IMR-90 (cell line): ENCODE data around the gene GNL2. TPM values are rescaled to one million over a fixed set of nuclear protein-coding genes. Genes with fewer than 3 reads are reported as not detected.

Source experiments
- ATAC-seq: fragments of 200-7000 bp; cut with Tn5 transposase; 2 replicates; pipeline ENCODE4 v1.9.1; 2020; ENCODE audit warnings: low read depth, mild to moderate bottlenecking, moderate library complexity
- BruUV-seq: library from RNA; stranded (reverse); fragments of 400-500 nt; replicated peaks from 2 replicates; lab custom pipeline; 2021; lab: Mats Ljungman, UMichigan
- CTCF ChIA-PET: fragments of 300-600 bp; formaldehyde crosslinking; extraction: SDS; loops from one replicate; lab custom pipeline; 2021; ENCODE audit warnings: antibody characterized with exemption; lab: Yijun Ruan, JAX
- POLR2A ChIA-PET: fragments of 300-600 bp; sonication (Branson Sonifier 250); formaldehyde crosslinking; loops from one replicate; lab custom pipeline; 2022; ENCODE audit warnings: antibody characterized with exemption; ENCODE audit not compliant: unreplicated experiment; lab: Charles Lee
- DNase-seq: peaks from one replicate; pipeline ENCODE4 v3.0.0; 2013
- H2AFZ ChIP-seq: replicated peaks from 2 replicates; pipeline ENCODE3; 2013; ENCODE audit warnings: low read length, mild to moderate bottlenecking; ENCODE audit not compliant: poor library complexity
- H2AK5ac ChIP-seq: 2 replicates; pipeline ENCODE4 v1.6.1; 2013; ENCODE audit warnings: low read depth, low read length, inconsistent platforms
- H2AK9ac ChIP-seq: replicated peaks from 2 replicates; pipeline ENCODE3; 2013; ENCODE audit warnings: mild to moderate bottlenecking, low read depth, low read length, moderate library complexity; ENCODE audit not compliant: poor library complexity
- H2BK120ac ChIP-seq: 2 replicates; pipeline ENCODE4 v1.6.1; 2013; ENCODE audit warnings: low read depth, low read length, inconsistent platforms
- H2BK15ac ChIP-seq: 3 replicates; pipeline ENCODE4 v1.6.1; 2013; ENCODE audit warnings: low read depth, low read length, inconsistent platforms
- H2BK20ac ChIP-seq: 2 replicates; pipeline ENCODE4 v1.6.1; 2013; ENCODE audit warnings: low read depth, mild to moderate bottlenecking, inconsistent platforms, low read length, moderate library complexity
- H2BK5ac ChIP-seq: 2 replicates; pipeline ENCODE4 v1.6.1; 2013; ENCODE audit warnings: mild to moderate bottlenecking, low read depth, low read length, inconsistent platforms; ENCODE audit not compliant: poor library complexity, severe bottlenecking
- H3K14ac ChIP-seq: replicated peaks from 2 replicates; pipeline ENCODE4 v1.6.1; 2013; ENCODE audit warnings: low read depth, low read length, inconsistent platforms
- H3K18ac ChIP-seq: 2 replicates; pipeline ENCODE4 v1.6.1; 2013; ENCODE audit warnings: low read depth, low read length, control low read depth
- H3K23ac ChIP-seq: 2 replicates; pipeline ENCODE4 v1.6.1; 2013; ENCODE audit warnings: low read depth, low read length, inconsistent platforms
- H3K27ac ChIP-seq: 2 replicates; pipeline ENCODE4 v1.5.1; 2013; ENCODE audit warnings: mild to moderate bottlenecking, control low read depth, low read length; ENCODE audit not compliant: insufficient read depth
- H3K27me3 ChIP-seq: 2 replicates; pipeline ENCODE4 v1.6.1; 2013; ENCODE audit warnings: low read length; ENCODE audit not compliant: control insufficient read depth, insufficient read depth
- H3K36me3 ChIP-seq: 2 replicates; pipeline ENCODE4 v1.6.1; 2013; ENCODE audit warnings: low read length, mixed read lengths; ENCODE audit not compliant: control insufficient read depth, insufficient read depth
- H3K4ac ChIP-seq: 2 replicates; pipeline ENCODE4 v1.6.1; 2013; ENCODE audit warnings: low read depth, low read length, inconsistent platforms
- H3K4me1 ChIP-seq: 2 replicates; pipeline ENCODE4 v1.6.1; 2013; ENCODE audit warnings: low read length, mixed read lengths; ENCODE audit not compliant: control insufficient read depth, insufficient read depth
- H3K4me2 ChIP-seq: 2 replicates; pipeline ENCODE4 v1.6.1; 2013; ENCODE audit warnings: low read depth, mild to moderate bottlenecking, control low read depth, low read length, moderate library complexity
- H3K4me3 ChIP-seq: 2 replicates; pipeline ENCODE4 v1.5.1; 2013; ENCODE audit warnings: low read depth, mild to moderate bottlenecking, control low read depth, low read length, moderate library complexity; ENCODE audit not compliant: insufficient read depth
- H3K56ac ChIP-seq: 2 replicates; pipeline ENCODE4 v1.6.1; 2013; ENCODE audit warnings: low read length, inconsistent platforms; ENCODE audit not compliant: insufficient read depth; ENCODE audit errors: extremely low read depth
- H3K79me1 ChIP-seq, 2 experiments: 2 replicates each; pipeline ENCODE4 v1.6.1; 2013; ENCODE audit warnings: low read length in 2 of 2, inconsistent platforms in 1 of 2, low read depth in 1 of 2
- H3K9ac ChIP-seq: 2 replicates; pipeline ENCODE4 v1.6.1; 2013; ENCODE audit warnings: low read depth, low read length, control low read depth
- H3K9me1 ChIP-seq: 2 replicates; pipeline ENCODE4 v1.6.1; 2013; ENCODE audit warnings: low read length, inconsistent platforms; ENCODE audit not compliant: insufficient read depth
- H3K9me3 ChIP-seq: 2 replicates; pipeline ENCODE4 v1.6.1; 2013; ENCODE audit warnings: low read length; ENCODE audit not compliant: control insufficient read depth, insufficient read depth
- H4K20me1 ChIP-seq: 2 replicates; pipeline ENCODE4 v1.6.1; 2013; ENCODE audit warnings: low read length, inconsistent platforms; ENCODE audit not compliant: insufficient read depth
- H4K5ac ChIP-seq: 2 replicates; pipeline ENCODE4 v1.6.1; 2013; ENCODE audit warnings: mild to moderate bottlenecking, low read depth, low read length, control low read depth
- H4K8ac ChIP-seq, 2 experiments: 2 replicates each; pipeline ENCODE4 v1.6.1; 2013; ENCODE audit warnings: low read depth in 2 of 2, low read length in 2 of 2, control low read depth in 1 of 2, inconsistent platforms in 1 of 2
- H4K91ac ChIP-seq: 2 replicates; pipeline ENCODE4 v1.6.1; 2013; ENCODE audit warnings: low read depth, low read length, inconsistent platforms; ENCODE audit not compliant: insufficient read depth
- CHD1 ChIP-seq: IDR thresholded peaks from 2 replicates; pipeline ENCODE4 v1.6.1; 2012; ENCODE audit warnings: low read depth, low read length, improper control_type of control experiment
- MAFK ChIP-seq: IDR thresholded peaks from 2 replicates; pipeline ENCODE4 v1.6.1; 2012; ENCODE audit warnings: low read depth, low read length, improper control_type of control experiment
- RFX5 ChIP-seq: IDR thresholded peaks from 2 replicates; pipeline ENCODE4 v1.8.0; 2012; ENCODE audit warnings: low read depth, mild to moderate bottlenecking, low read length, moderate library complexity
- WGBS, 2 experiments: methylation state at CpG; one replicate each; pipeline versions ENCODE4 v1.1.5 to v1.1.7; 2013; ENCODE audit warnings: missing lambda C conversion rate in 2 of 2; ENCODE audit not compliant: insufficient read length in 1 of 2; ENCODE audit errors: extremely low coverage in 2 of 2; 5-methylcytosine and 5-hydroxymethylcytosine counted together
- dilution Hi-C: fragments of 300-500 bp; cut with HindIII; formaldehyde crosslinking; loops from one replicate; pipeline ENCODE4 v1.14.3; 2018; ENCODE audit warnings: low sequenced_read_pairs; ENCODE audit not compliant: unreplicated experiment
- in situ Hi-C: fragments of 300-500 bp; cut with MboI; formaldehyde crosslinking; loops from 3 replicates; pipeline ENCODE4 v1.14.3; 2019; ENCODE audit warnings: low sequenced_read_pairs, inconsistent platforms, mixed read lengths
- intact Hi-C: fragments of 100-400 bp; cut with micrococcal nuclease; formaldehyde crosslinking; loops from 2 replicates; pipeline ENCODE4 v1.10.0; 2022
- polyA plus RNA-seq, 3 experiments: library from polyadenylated mRNA; depleted of rRNA; stranded (reverse); fragments of >200 nt; gene quantifications; 2 replicates each; pipeline ENCODE4 v1.2.3, GENCODE V29; 2012; ENCODE audit warnings: low replicate concordance in 1 of 3
- total RNA-seq: library from RNA; depleted of rRNA; stranded (reverse); fragments of >200 nt; gene quantifications from 2 replicates; pipeline ENCODE4 v1.2.3, GENCODE V29; 2012

The GNL2 gene
- total and polyA plus RNA-seq, 2 of the 4 experiments (the other 2 are of a cell fraction) = 42.9 to 77.4 TPM

DNA sequence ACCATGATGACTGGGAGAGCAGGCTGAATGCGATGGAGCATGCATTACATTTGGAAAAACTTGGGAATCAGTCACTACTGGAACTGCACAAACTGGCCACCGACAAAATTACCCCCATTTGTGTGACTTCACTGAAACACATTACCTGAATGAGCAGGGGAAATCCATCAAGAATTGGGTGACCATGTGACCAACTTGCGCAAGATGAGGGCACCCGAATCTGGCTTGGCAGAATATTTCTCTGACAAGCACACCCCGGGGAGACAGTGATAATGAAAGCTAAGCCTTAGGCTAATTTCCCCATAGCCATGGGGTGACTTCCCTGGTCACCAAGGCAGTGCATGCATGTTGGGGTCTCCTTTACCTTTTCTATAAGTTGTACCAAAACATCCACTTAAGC is 50.7 kb downstream of the GNL2 start:
- Histone ChIP-seq H2BK15ac (no peak overlapping the region), H3K23ac (no peak overlapping the region), H3K9me3 (no peaks in the 10 kb centered on the region), H4K20me1 (no peaks in the 10 kb centered on the region; the same call in 1 of the 2 replicates), H2BK120ac (no peak overlapping the region), H2BK20ac (no peak overlapping the region), H4K91ac (no peak overlapping the region), H3K9me1 (no peaks in the 10 kb centered on the region), H3K9ac (no peak overlapping the region), H2BK5ac (no peak overlapping the region), H4K5ac (no peak overlapping the region), H3K14ac (no peak overlapping the region), H3K4me3 (no peak overlapping the region), H3K36me3 (peaks cover 35% of the 10 kb centered on the region), H2AK5ac (no peak overlapping the region), H4K8ac (no peak overlapping the region), H3K27me3 (no peaks in the 10 kb centered on the region), H3K27ac (no peak overlapping the region), H2AFZ (no peak overlapping the region), H3K18ac (no peak overlapping the region), H3K4me2 (no peak overlapping the region), H2AK9ac (no peak overlapping the region), H3K56ac (no peak overlapping the region), H3K4me1 (no peaks in the 10 kb centered on the region), H3K79me1 (peaks cover 13 to 23% of the 10 kb centered on the region in 2 experiments), H3K4ac (no peak overlapping the region)
- DNase-seq (no peak), ATAC-seq (no peak)
- intact Hi-C loops = no loop called here
- in situ Hi-C loops = no loop called here
- ChIA-PET CTCF (no interaction called here), POLR2A (no interaction called here)
- dilution Hi-C loops = no loop called here
- BruUV-seq = no TSS peak
- TF ChIP-seq MAFK (no peak), CHD1 (no peak), RFX5 (no peak)
- 83% methylated on average over 2 of the region's 5 CpGs; no CpG with 5 or more reads in 1 of the 2 experiments for WGBS, 2 experiments
